Choroid plexus epithelial cell (primary cell): ENCODE measurements around the gene USP37.

Source experiments
- DNase-seq: peaks from one replicate; pipeline ENCODE4 v3.0.0-alpha.2; 2010; ENCODE audit warnings: low read depth
- H3K4me3 ChIP-seq: 2 replicates; pipeline ENCODE4 v1.5.1; 2011; ENCODE audit warnings: low read depth, mild to moderate bottlenecking, control low read depth, low read length, moderate library complexity
- CTCF ChIP-seq: conservative IDR thresholded peaks from 2 replicates; pipeline ENCODE4 v1.5.1; 2011; ENCODE audit warnings: low read depth, mild to moderate bottlenecking, control low read depth, inconsistent platforms, low read length, moderate library complexity

USP37 gene

GRCh38 chr2:218419630-218420216, 148.4 kb downstream of the USP37 start:
- H3K4me3 ChIP-seq = no peak overlapping the region
- TF ChIP-seq CTCF = no peak
- DNase-seq = no peak

- DNase-seq = no peak
- no peak for TF ChIP-seq CTCF
Observed at GRCh38 chr2:218418717-218419458, 149.3 kb downstream of the USP37 start, which contains the start of gene VIL1. Gene VIL1 (plus strand): TSS chr2:218419123. CDS start chr2:218423779, 4,656 bp downstream.

DNA sequence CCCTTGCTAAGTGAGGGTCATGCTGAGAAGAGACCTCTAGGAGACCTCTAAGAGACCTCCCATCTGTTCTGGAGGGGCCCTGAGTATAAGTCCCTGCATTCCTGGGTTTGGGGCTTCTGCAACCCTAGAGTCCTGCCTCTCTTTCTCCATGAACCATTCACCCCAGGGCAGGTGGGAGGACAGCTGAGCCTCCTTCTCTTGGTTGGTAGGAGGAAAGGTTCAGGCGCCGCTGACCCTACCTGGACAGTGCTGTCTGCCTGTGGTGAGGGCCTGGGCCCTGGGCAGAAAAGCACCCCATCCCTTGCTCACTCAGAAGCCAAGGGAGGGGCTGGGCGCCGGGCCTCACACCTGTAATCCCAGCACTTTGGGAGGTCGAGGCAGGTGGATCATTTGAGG, 149.8 kb downstream of the USP37 start:
- H3K4me3 ChIP-seq = no peak overlapping the region
- no peak for DNase-seq
- no peak for TF ChIP-seq CTCF

More at GRCh38 chr2:218418717-218419458, 149.3 kb downstream of the USP37 start, which contains the start of gene VIL1:
- no peak within 1 kb of the TSS for H3K4me3 ChIP-seq

DNA sequence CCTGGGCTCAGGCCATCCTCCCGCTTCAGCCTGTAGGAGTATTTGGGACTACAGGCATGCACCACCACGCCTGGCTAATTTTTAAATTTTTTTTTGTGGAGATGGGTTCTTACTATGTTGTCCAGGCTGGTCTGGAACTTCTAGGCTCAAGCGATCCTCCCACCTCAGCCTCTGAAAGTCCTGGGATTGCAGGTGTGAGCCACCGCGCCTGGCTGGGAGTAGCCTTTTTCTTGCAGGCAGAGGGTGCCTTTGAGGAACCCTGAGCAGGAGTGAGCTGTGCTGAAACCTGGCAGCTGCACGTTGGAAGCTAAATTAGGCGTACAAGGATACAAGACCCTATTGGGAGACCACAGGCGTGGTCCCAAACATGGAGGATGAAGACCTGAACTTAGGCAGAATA, 160.4 kb downstream of the USP37 start:
- TF ChIP-seq CTCF = no peak
- no peak for DNase-seq
- no peak overlapping the region for H3K4me3 ChIP-seq

GRCh38 chr2:218406949-218407618, 161.1 kb downstream of the USP37 start:
- H3K4me3 ChIP-seq = peak overlapping the region; percentile 51
- DNase-seq = peak; percentile 69
- no peak for TF ChIP-seq CTCF

GRCh38 chr2:218406209-218406948, 161.8 kb downstream of the USP37 start:
- H3K4me3 ChIP-seq = peak overlapping the region; percentile 52
- peak; percentile 94 for DNase-seq
- peak; percentile 82 for TF ChIP-seq CTCF
